Esophagus squamous epithelium (tissue), 4 donors: ENCODE results near the gene WDR31.

Experiments
- POLR2A ChIP-seq, 4 donors: fragments of 450-650 bp; IDR thresholded peaks; one replicate each; pipeline ENCODE4 v1.6.1; 2017; ENCODE audit warnings: antibody characterized with exemption in 4 of 4, mild to moderate bottlenecking in 4 of 4, moderate library complexity in 3 of 4
- TF ChIP-seq, protein P1 (sequence below), 6 experiments: fragments of 450-650 bp in 4 of 6; fragments of 200-600 bp in 2 of 6; sonication (generic) in 2 of 6; IDR thresholded peaks; one replicate each; pipeline ENCODE4 v1.5.1; 2016 to 2019; ENCODE audit warnings: antibody characterized with exemption in 6 of 6, mild to moderate bottlenecking in 4 of 6, moderate library complexity in 4 of 6

DNA sequence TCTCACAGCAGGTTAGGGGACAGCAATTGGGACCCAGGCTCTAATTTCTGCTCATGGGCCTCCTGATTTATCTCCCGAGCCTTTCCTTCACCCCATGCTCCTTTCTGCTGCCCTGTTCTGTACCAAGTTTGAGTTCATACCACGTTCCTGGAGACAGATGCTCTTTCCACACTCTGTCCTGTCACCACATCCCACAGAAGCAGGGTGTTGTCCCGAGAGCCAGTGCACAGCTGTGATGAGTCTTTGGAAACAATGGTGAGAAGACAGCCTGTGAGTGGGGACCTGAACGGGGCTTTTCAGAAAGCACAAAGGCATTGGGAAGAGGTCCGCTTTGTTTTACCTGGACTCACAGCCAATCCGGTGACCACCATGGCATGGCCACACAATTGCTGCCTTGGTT, 17.4 kb downstream of the WDR31 start:
- TF ChIP-seq, protein P1, sequence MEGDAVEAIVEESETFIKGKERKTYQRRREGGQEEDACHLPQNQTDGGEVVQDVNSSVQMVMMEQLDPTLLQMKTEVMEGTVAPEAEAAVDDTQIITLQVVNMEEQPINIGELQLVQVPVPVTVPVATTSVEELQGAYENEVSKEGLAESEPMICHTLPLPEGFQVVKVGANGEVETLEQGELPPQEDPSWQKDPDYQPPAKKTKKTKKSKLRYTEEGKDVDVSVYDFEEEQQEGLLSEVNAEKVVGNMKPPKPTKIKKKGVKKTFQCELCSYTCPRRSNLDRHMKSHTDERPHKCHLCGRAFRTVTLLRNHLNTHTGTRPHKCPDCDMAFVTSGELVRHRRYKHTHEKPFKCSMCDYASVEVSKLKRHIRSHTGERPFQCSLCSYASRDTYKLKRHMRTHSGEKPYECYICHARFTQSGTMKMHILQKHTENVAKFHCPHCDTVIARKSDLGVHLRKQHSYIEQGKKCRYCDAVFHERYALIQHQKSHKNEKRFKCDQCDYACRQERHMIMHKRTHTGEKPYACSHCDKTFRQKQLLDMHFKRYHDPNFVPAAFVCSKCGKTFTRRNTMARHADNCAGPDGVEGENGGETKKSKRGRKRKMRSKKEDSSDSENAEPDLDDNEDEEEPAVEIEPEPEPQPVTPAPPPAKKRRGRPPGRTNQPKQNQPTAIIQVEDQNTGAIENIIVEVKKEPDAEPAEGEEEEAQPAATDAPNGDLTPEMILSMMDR (IDR thresholded peaks at IDR 0.05): no peak
- no peak for TF ChIP-seq POLR2A (IDR thresholded peaks at IDR 0.05)
